ENCODE measurements around the gene HEXD. TPM values are rescaled to one million over a fixed set of nuclear protein-coding genes. Genes with fewer than 3 reads are reported as not detected.
"Not testable (repeated sequence)": the region's sequence is repeated elsewhere in the genome, so short reads cannot be mapped to it uniquely, and the experiment has no call there.

HEXD gene
- total RNA-seq, 1 experiment from 2014 or later = 29.5 TPM

GRCh38 chr17:82380860-82381702, 37.1 kb upstream of the HEXD start:
- Mint-ChIP-seq H3K36me3 (ENCODE audit: insufficient read depth, unreplicated experiment) (no peaks in the 10 kb centered on the region), H3K27me3 (ENCODE audit: insufficient read depth, unreplicated experiment) (no peaks in the 10 kb centered on the region), H3K4me1 (ENCODE audit: low read depth, unreplicated experiment) (no peaks in the 10 kb centered on the region), H3K9me3 (ENCODE audit: unreplicated experiment) (no peaks in the 10 kb centered on the region), H3K4me3 (ENCODE audit: unreplicated experiment) (no peak overlapping the region), H3K27ac (ENCODE audit: unreplicated experiment) (no peak overlapping the region)
- Histone ChIP-seq H3K4me1 (peaks cover 4% of the 10 kb centered on the region; the same call in 1 of the 2 replicates), H3K9me3 (no peaks in the 10 kb centered on the region), H3K36me3 (ENCODE audit: control insufficient read depth, insufficient read depth, low read length) (no peaks in the 10 kb centered on the region), H3K4me3 (ENCODE audit: low read depth, low read length) (no peak overlapping the region), H3K27me3 (replicated peaks; ENCODE audit: control insufficient read depth, insufficient read depth, low read length) (no peaks in the 10 kb centered on the region)
- ChIA-PET CTCF (no interaction called here), POLR2A (no interaction called here)
- no peak for TF ChIP-seq CTCF (IDR thresholded peaks at IDR 0.05; ENCODE audit: insufficient read depth in 1 of 2, low read depth in 1 of 2, low read length in 1 of 2, severe bottlenecking in 1 of 2, unreplicated experiment in 1 of 2)
- no TSS peak for BruUV-seq (replicated peaks)
- intact Hi-C loops (cut with micrococcal nuclease; ENCODE audit: unreplicated experiment) = no loop called here
- no peak for DNase-seq

- H3K4me1 ChIP-seq; H3K27me3 ChIP-seq (replicated peaks; ENCODE audit: control insufficient read depth, insufficient read depth, low read length); CTCF ChIA-PET; H3K9me3 Mint-ChIP-seq (ENCODE audit: unreplicated experiment); BruUV-seq (replicated peaks); intact Hi-C loops (cut with micrococcal nuclease; ENCODE audit: unreplicated experiment); H3K9me3 ChIP-seq; H3K4me1 Mint-ChIP-seq (ENCODE audit: low read depth, unreplicated experiment); H3K27ac Mint-ChIP-seq (ENCODE audit: unreplicated experiment); H3K36me3 Mint-ChIP-seq (ENCODE audit: insufficient read depth, unreplicated experiment); H3K36me3 ChIP-seq (ENCODE audit: control insufficient read depth, insufficient read depth, low read length); POLR2A ChIA-PET; H3K27me3 Mint-ChIP-seq (ENCODE audit: insufficient read depth, unreplicated experiment); H3K4me3 Mint-ChIP-seq (ENCODE audit: unreplicated experiment); H3K4me3 ChIP-seq (ENCODE audit: low read depth, low read length); DNase-seq: not testable (repeated sequence)
These were observed 36.5 kb upstream of the HEXD start for GRCh38 chr17:82381703-82382009.

GRCh38 chr17:82382220-82382932, 35.8 kb upstream of the HEXD start:
- H3K4me1 ChIP-seq; BruUV-seq (replicated peaks): not testable (repeated sequence)

GRCh38 chr17:82382933-82383255, 35.3 kb upstream of the HEXD start:
- H3K4me1 Mint-ChIP-seq (ENCODE audit: low read depth, unreplicated experiment) = no peaks in the 10 kb centered on the region
- H3K27me3 ChIP-seq (replicated peaks; ENCODE audit: control insufficient read depth, insufficient read depth, low read length) = no peaks in the 10 kb centered on the region
- H3K4me3 Mint-ChIP-seq (ENCODE audit: unreplicated experiment) = no peak overlapping the region
- H3K4me1 ChIP-seq = peaks cover 9% of the 10 kb centered on the region; the same call in 1 of the 2 replicates
- no peak overlapping the region for H3K4me3 ChIP-seq (ENCODE audit: low read depth, low read length)
- BruUV-seq (replicated peaks) = no TSS peak
- no peaks in the 10 kb centered on the region for H3K27me3 Mint-ChIP-seq (ENCODE audit: insufficient read depth, unreplicated experiment)
- intact Hi-C loops (cut with micrococcal nuclease; ENCODE audit: unreplicated experiment) = no loop called here
- H3K36me3 ChIP-seq (ENCODE audit: control insufficient read depth, insufficient read depth, low read length) = no peaks in the 10 kb centered on the region
- CTCF ChIA-PET = no interaction called here
- no peak for DNase-seq
- no peaks in the 10 kb centered on the region for H3K9me3 ChIP-seq
- H3K27ac Mint-ChIP-seq (ENCODE audit: unreplicated experiment) = no peak overlapping the region
- H3K9me3 Mint-ChIP-seq (ENCODE audit: unreplicated experiment) = no peaks in the 10 kb centered on the region
- TF ChIP-seq CTCF (IDR thresholded peaks at IDR 0.05; ENCODE audit: insufficient read depth in 1 of 2, low read depth in 1 of 2, low read length in 1 of 2, severe bottlenecking in 1 of 2, unreplicated experiment in 1 of 2) = no peak
- POLR2A ChIA-PET = no interaction called here
- H3K36me3 Mint-ChIP-seq (ENCODE audit: insufficient read depth, unreplicated experiment) = no peaks in the 10 kb centered on the region

More at GRCh38 chr17:82382220-82382932, 35.8 kb upstream of the HEXD start:
- H3K4me3 Mint-ChIP-seq (ENCODE audit: unreplicated experiment); H3K36me3 ChIP-seq (ENCODE audit: control insufficient read depth, insufficient read depth, low read length); DNase-seq; CTCF ChIA-PET; H3K4me3 ChIP-seq (ENCODE audit: low read depth, low read length); H3K9me3 ChIP-seq; intact Hi-C loops (cut with micrococcal nuclease; ENCODE audit: unreplicated experiment); H3K27me3 Mint-ChIP-seq (ENCODE audit: insufficient read depth, unreplicated experiment); H3K9me3 Mint-ChIP-seq (ENCODE audit: unreplicated experiment); H3K27ac Mint-ChIP-seq (ENCODE audit: unreplicated experiment); H3K36me3 Mint-ChIP-seq (ENCODE audit: insufficient read depth, unreplicated experiment); H3K4me1 Mint-ChIP-seq (ENCODE audit: low read depth, unreplicated experiment); H3K27me3 ChIP-seq (replicated peaks; ENCODE audit: control insufficient read depth, insufficient read depth, low read length): not testable (repeated sequence)
- POLR2A ChIA-PET = interaction anchor here (0.7 kb wide), 1 partner anchor 454 kb away, joined by 10 read pairs; no protein-coding TSS in a partner anchor
